Ovary (tissue), 9 donors: ENCODE measurements around the gene ABL2. TPM values are rescaled to one million over a fixed set of nuclear protein-coding genes. Genes with fewer than 3 reads are reported as not detected.
"Not testable (repeated sequence)": the region's sequence is repeated elsewhere in the genome, so short reads cannot be mapped to it uniquely, and the experiment has no call there.

Experiments used
- DNase-seq, 5 donors: peaks; one replicate each; pipeline ENCODE4 v3.0.0-alpha.2; 2019 to 2020
- H3K27ac ChIP-seq, 2 donors: fragments of 200-600 bp; one replicate each; pipeline versions ENCODE4 v1.5.1 to v1.8.0; 2019 to 2022
- H3K27me3 ChIP-seq: fragments of 200-600 bp; one replicate; pipeline ENCODE4 v1.8.0; 2022
- H3K36me3 ChIP-seq: fragments of 200-600 bp; sonication (generic); one replicate; pipeline ENCODE4 v1.5.1; 2019
- H3K4me1 ChIP-seq: one replicate; pipeline ENCODE4 v1.8.1; 2013; ENCODE audit warnings: mild to moderate bottlenecking, moderate library complexity; ENCODE audit not compliant: insufficient read depth
- H3K4me3 ChIP-seq: fragments of 200-600 bp; sonication (generic); one replicate; pipeline ENCODE4 v1.5.1; 2017
- H3K9me3 ChIP-seq, 2 donors: fragments of 200-600 bp in 1 of 2; sonication (generic) in 1 of 2; one replicate each; pipeline versions ENCODE4 v1.5.1 to v1.8.1; 2013 to 2019; ENCODE audit warnings: mild to moderate bottlenecking in 1 of 2, moderate library complexity in 1 of 2
- CTCF ChIP-seq, 3 donors: fragments of 450-650 bp in 2 of 3; fragments of 200-600 bp in 1 of 3; IDR thresholded peaks; one replicate each; pipeline versions ENCODE4 v1.5.1 to v1.8.0; 2016 to 2022; ENCODE audit warnings: antibody characterized with exemption in 3 of 3, mild to moderate bottlenecking in 1 of 3
- EP300 ChIP-seq: sonication (generic); formaldehyde crosslinking; IDR thresholded peaks from one replicate; pipeline ENCODE4 v1.6.1; 2017; ENCODE audit warnings: antibody characterized with exemption
- POLR2A ChIP-seq: fragments of 450-650 bp; IDR thresholded peaks from one replicate; pipeline ENCODE4 v1.6.1; 2017; ENCODE audit warnings: antibody characterized with exemption, mild to moderate bottlenecking, moderate library complexity
- WGBS, 3 donors: extraction: QIAGEN DNeasy Blood & Tissue Kit in 1 of 3; methylation state at CpG; one replicate each; pipeline versions ENCODE4 v1.1.5 to v1.1.7; 2013 to 2017; 5-methylcytosine and 5-hydroxymethylcytosine counted together
- intact Hi-C, 4 donors: fragments of 100-400 bp; cut with DNase I; formaldehyde crosslinking; loops; one replicate each; pipeline versions ENCODE4 v1.11.0 to v1.15.1; 2022 to 2023
- polyA plus RNA-seq, 2 donors: library from polyadenylated mRNA; stranded (reverse); fragments of 200-250 nt in 1 of 2; fragments of 350-450 nt in 1 of 2; fragmentation: Illumina TruSeq in 1 of 2; extraction: RNeasy Lipid Tissue Mini Kit (QIAGEN cat#74804) in 1 of 2; gene quantifications; one replicate each; pipeline ENCODE4 v1.2.3, GENCODE V29; 2013 to 2014
- total RNA-seq, 7 donors: library from RNA; depleted of rRNA in 2 of 7; stranded (reverse); fragments of >200 nt in 2 of 7; fragmentation: NEBNext Ultra II Directional in 3 of 7; extraction: Animal tissue kit (Norgen Biotek cat#: 25700) in 3 of 7; gene quantifications; one replicate each; pipeline versions ENCODE4 v1.1.0 to v1.2.4, GENCODE V29; 2016 to 2023
- donor health status: DM: no; HTN: no; CAD: no; lungs with moderate emphysema.
- donor health status: DM: no; HTN: no; CAD: no.
- donor health status: Bipolar disorder and iron deficiency.
- donor health status: DM: yes; HTN: yes; CAD: no.
- donor health status: DM: no; HTN: no; CAD: no.
- donor health status: DM: yes; HTN: yes; CAD: no.

ABL2 gene
- total and polyA plus RNA-seq, 9 donors: 4.1 to 22.7 (median 14.6) TPM

GRCh38 chr1:179202161-179202560 lies 27.3 kb downstream of the ABL2 start:
- Histone ChIP-seq H3K27me3 (no peaks in the 10 kb centered on the region), H3K4me1 (peaks cover 5% of the 10 kb centered on the region), H3K36me3 (no peaks in the 10 kb centered on the region), H3K27ac (no peak overlapping the region), H3K9me3 (no peaks in the 10 kb centered on the region), H3K4me3 (no peak overlapping the region)
- no peak for DNase-seq
- WGBS, 3 donors: 37 to 40% (median 38%) methylated on average over 1 of the region's 1 CpG
- intact Hi-C loops: no loop called here
- TF ChIP-seq POLR2A (no peak), CTCF (IDR thresholded peaks at IDR 0.05) (no peak), EP300 (no peak)

- 92 to 98% (median 96%) methylated on average over 2 of the region's 2 CpGs for WGBS, 3 donors
- TF ChIP-seq EP300: no peak
- TF ChIP-seq POLR2A: no peak
- no peak for TF ChIP-seq CTCF (IDR thresholded peaks at IDR 0.05)
- H3K36me3 ChIP-seq: no peaks in the 10 kb centered on the region
- H3K4me3 ChIP-seq: no peak overlapping the region
- DNase-seq: no peak
- no peak overlapping the region for H3K27ac ChIP-seq
- H3K27me3 ChIP-seq: no peaks in the 10 kb centered on the region
- H3K9me3 ChIP-seq: no peaks in the 10 kb centered on the region
- intact Hi-C loops: no loop called here
- peaks cover 5% of the 10 kb centered on the region for H3K4me1 ChIP-seq
Observed at GRCh38 chr1:179200586-179200985, 28.9 kb downstream of the ABL2 start.

- intact Hi-C loops: loop anchor here in 1 of 4 donors (10.0 kb wide), 1 partner anchor 83 kb away; no protein-coding TSS in a partner anchor
- no peaks in the 10 kb centered on the region for H3K36me3 ChIP-seq
- no peaks in the 10 kb centered on the region for H3K27me3 ChIP-seq
- TF ChIP-seq POLR2A (no peak), EP300 (no peak), CTCF (IDR thresholded peaks at IDR 0.05) (no peak)
- 84 to 90% (median 89%) methylated on average over 14 of the region's 14 CpGs for WGBS, 3 donors
- no peak overlapping the region for H3K4me3 ChIP-seq
- no peak overlapping the region for H3K27ac ChIP-seq
- H3K9me3 ChIP-seq: no peaks in the 10 kb centered on the region
- H3K4me1 ChIP-seq: peaks cover 2% of the 10 kb centered on the region
- DNase-seq: no peak
Observed at GRCh38 chr1:179197690-179198297, 31.7 kb downstream of the ABL2 start.

GRCh38 chr1:179195857-179196256 lies 33.6 kb downstream of the ABL2 start:
- not testable (repeated sequence) for H3K4me1 ChIP-seq, H3K9me3 ChIP-seq, H3K27ac ChIP-seq, H3K27me3 ChIP-seq, H3K36me3 ChIP-seq, DNase-seq, H3K4me3 ChIP-seq
- intact Hi-C loops: loop anchor here in 1 of 4 donors (10.0 kb wide), 1 partner anchor 81 kb away; no protein-coding TSS in a partner anchor
- 93 to 97% (median 96%) methylated on average over 5 of the region's 5 CpGs for WGBS, 3 donors

GRCh38 chr1:179195376-179195775 lies 34.1 kb downstream of the ABL2 start:
- 87 to 93% (median 88%) methylated on average over 1 of the region's 1 CpG for WGBS, 3 donors
- intact Hi-C loops: loop anchor here in 1 of 4 donors (10.0 kb wide), 1 partner anchor 81 kb away; no protein-coding TSS in a partner anchor
- DNase-seq: no peak

More at GRCh38 chr1:179195376-179195775, 34.1 kb downstream of the ABL2 start:
- H3K4me3 ChIP-seq: no peak overlapping the region
- H3K4me1 ChIP-seq: no peaks in the 10 kb centered on the region
- TF ChIP-seq POLR2A: no peak
- TF ChIP-seq CTCF (IDR thresholded peaks at IDR 0.05): no peak
- TF ChIP-seq EP300: no peak
- H3K9me3 ChIP-seq: no peaks in the 10 kb centered on the region
- no peak overlapping the region for H3K27ac ChIP-seq
- no peaks in the 10 kb centered on the region for H3K36me3 ChIP-seq
- H3K27me3 ChIP-seq: no peaks in the 10 kb centered on the region
